GM18907 (cell line): ENCODE measurements around the gene PRKCB.

Experiments
- ATAC-seq: cut with Tn5 transposase; IDR thresholded peaks from one replicate; pipeline ENCODE4 v1.9.1; 2021; ENCODE audit warnings: mild to moderate bottlenecking, moderate library complexity; ENCODE audit not compliant: unreplicated experiment

PRKCB gene

DNA sequence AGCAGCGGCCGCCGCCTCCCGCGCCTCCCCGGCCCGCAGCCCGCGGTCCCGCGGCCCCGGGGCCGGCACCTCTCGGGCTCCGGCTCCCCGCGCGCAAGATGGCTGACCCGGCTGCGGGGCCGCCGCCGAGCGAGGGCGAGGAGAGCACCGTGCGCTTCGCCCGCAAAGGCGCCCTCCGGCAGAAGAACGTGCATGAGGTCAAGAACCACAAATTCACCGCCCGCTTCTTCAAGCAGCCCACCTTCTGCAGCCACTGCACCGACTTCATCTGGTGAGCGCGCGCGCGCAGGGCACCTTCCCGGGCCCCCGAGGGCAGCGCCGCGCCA is 258 bp downstream of the PRKCB start:
- ATAC-seq, result no peak

DNA sequence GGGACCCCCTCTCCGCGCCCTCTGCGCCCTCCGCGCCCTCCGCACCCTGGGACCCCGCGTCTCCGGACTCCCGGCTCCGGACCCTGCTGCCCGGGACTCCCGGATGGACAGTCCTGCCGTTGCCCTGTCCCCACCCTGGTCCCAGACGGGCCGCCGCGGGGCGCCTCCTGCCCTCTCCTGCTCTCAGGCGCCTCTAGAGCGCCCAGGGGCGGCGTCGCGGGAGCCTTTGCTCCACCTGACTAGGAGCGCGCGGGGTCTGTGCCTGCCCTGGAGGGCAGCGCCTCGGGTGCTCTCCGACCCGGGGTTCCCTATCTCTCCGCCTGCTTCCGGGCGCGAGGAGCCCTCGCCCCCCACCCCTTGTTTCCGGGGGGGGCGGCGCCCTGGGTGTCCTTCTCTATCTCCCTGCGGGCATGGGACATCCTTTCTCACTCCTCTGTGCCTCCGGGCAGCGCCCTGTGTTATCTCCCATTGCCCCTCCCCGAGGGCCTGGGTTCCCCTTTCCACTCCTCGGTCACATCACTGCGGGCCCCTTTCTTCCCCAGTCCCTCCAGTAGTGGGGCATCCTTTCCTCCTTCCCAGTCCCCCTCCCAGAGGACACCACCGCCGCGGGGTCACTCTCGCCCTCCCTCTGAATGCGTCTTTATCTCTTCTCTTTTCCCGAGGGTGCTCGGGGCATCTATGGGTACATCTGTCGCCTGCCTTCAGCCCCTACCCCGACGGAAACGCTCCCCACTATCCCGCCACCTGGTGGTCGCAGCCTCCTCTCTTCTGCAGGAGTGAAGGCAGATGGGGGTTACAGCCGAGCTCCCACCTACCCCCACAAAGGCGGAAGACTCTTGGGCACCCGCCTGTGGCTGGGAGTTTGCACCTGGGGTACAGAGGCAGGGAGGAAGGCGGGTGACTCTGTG is 875 bp downstream of the PRKCB start:
- ATAC-seq, result no peak

DNA sequence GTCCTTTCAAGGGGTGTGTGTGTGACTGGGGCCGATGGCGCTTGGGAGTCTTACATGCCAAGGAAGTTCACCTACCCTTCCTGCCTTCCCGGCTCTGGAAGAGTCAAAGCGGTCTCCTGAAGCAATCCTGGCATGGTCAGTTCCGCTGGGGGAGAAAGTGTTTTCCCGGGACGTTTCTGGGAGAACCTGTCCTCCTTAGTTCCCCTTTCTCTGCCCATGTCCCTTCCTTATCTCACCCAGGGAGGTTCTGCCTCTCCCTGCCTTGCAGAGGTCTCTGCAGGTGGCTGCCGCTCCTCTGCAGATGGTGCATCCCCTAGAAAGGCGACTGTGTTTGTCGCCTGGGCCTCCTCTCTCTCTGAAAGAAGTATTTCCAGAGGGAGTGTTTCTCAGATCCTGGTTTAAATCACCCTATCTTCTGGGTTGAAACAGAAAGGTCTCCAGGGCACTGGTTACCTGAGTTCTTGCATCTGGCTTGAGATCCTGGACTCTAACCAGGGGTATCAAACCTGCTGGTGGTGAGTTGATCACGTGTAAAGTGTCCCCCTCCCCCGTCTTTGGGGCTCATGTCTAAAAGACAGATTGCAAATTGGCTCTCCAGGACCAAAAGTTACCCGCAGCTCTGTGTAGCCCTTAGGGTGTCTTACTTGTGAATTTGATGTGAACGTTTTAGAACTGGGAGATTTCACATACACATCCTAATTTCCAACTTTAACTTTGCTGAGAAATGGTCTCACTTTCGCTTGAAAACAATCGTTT is 1.9 kb downstream of the PRKCB start:
- no peak for ATAC-seq

DNA sequence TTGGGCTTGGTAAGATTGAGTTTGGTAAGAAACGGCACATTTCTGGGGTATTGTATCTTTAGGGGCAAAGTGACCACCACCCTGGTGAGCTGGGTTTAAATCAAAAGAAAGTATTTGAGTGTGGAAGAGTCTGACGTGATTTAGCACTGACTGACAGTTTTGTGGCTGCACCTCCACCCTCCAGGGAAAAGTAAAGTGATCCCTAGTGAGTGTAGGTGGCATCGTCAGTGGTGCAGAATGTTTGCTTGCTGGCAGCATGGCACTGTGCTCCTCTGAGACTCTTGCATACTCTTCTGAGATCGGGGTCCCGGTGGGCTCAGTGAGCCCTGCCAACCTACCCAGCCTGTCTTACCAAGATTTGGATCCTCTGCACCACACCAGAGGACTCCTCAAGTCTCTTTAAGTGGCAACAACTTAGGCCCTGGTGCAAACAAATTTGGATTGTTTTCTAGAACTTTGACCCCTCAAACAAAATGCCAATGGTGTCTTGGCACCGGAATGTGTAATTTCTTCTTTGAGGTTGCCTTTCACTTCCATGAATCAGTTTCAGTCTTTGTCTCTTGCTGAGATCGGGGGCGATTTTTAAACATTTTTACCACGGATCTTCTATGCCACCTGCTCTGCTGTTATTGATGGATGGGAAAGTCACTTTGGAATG is 2.8 kb downstream of the PRKCB start:
- ATAC-seq, result no peak

DNA sequence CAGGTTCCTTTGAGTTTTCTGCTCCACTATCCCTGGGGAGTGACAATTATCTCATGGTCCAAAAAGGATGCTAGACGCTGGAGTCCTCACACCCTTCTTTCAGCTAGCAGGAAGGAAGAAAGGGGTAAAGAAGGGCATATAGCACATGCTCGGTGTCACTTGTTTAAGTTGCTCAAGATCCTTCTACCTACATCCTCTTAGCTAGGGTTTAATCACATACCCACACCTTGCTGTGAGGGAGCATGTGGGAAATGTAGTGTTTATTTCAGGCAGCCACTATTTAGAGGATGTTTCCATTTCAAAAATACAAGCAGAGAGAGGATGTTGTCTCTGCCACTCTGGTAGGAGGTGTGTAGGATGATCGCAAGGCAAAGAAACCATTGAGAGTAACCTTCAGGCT is 4.5 kb downstream of the PRKCB start:
- no peak for ATAC-seq

DNA sequence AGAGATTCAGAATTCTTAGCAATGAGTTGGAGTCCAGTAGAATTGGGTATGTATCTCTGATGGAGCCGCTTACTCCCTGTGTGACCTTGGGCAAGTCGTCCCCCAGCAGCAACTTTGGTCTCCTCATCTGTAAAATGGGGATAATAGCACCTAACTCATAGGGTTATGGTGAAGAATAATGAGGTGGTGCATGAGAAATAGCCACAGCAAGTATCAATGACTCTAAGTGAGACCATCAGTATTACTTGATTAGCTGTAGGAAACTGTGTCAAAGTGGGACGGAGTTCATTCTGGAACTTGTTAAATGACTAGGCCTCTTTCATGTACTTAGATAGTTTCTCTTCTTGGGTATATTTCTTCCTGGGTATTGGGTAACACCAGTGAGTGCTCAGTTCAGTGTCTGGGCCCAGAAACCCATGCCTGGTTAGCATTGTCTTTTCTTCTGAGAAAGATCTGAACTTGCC is 6.4 kb downstream of the PRKCB start:
- peak; percentile 68 for ATAC-seq

DNA sequence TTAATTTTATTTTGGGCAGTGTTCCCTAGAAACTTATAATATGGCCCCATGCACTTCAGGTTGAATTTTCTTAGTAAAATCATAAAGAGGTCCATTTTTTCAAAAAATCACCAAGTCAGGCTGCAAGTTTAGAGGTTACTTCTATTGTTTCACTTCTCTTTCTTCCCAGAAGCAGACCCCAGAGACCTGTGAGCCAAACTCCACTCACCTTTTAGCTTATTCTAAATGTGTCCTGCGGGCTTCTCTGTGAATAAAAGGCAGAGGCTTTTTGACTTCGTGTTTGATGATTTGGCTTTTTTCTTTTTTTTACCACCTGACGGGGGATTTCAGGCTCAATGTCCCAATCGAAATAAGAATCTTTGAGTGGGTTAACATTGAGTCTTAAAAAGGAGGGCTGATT is 7.4 kb downstream of the PRKCB start:
- peak; percentile 48 for ATAC-seq

DNA sequence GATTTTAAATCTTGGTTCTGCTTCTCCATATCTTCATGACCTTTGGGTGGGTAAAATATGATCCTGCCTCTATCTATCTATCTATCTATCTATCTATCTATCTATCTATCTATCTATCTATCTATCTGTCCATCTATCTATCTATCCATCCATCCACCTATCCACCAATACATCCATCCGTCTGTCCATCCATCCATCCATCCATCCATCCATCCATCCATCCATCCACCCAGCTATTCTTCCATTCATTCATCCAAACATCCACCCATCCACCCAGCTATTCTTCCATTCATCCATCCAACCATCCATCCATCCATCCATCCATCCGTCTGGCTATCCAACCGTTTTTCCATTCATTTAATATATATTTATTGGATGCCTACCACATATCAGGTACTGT is 11.5 kb downstream of the PRKCB start:
- ATAC-seq, result no peak

DNA sequence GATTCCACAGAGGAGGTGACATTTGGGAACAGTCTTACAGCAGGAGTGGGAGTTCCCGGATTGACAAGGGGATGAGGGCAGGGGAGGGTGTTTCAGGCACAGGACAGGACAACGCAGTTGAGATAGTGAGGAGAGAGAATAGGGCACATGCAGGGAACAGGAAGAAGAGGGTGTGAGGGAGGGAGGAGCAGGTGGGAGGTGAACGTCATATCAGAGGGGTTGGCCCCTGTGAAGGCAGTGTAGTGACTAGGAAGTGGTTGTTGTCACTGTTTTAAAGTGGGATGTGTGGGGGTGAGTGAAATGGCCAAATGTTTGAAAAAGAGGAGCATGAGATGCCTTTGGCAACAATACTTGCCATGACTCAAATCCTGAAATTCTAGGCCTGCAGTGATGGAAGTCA is 12.2 kb downstream of the PRKCB start:
- ATAC-seq, result no peak

DNA sequence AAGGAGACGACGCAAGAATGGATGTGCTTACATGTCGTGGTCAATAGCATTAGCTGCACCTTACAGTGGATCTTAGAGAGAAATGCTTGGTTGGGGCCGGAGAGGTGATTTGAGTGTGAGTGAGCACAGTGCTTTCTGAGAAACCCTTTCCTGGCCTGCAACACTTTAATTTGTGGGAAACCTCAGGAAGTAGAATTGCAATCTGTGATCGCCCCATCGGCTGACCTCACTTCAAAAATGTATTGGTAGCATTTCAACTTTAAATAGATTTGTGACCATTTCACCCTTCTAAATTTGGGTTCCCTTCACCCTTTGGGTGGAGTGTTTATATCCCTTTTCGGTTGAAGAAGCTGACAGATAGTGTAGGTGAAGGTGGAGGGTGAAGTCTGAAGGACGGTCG is 13.2 kb downstream of the PRKCB start:
- no peak for ATAC-seq

DNA sequence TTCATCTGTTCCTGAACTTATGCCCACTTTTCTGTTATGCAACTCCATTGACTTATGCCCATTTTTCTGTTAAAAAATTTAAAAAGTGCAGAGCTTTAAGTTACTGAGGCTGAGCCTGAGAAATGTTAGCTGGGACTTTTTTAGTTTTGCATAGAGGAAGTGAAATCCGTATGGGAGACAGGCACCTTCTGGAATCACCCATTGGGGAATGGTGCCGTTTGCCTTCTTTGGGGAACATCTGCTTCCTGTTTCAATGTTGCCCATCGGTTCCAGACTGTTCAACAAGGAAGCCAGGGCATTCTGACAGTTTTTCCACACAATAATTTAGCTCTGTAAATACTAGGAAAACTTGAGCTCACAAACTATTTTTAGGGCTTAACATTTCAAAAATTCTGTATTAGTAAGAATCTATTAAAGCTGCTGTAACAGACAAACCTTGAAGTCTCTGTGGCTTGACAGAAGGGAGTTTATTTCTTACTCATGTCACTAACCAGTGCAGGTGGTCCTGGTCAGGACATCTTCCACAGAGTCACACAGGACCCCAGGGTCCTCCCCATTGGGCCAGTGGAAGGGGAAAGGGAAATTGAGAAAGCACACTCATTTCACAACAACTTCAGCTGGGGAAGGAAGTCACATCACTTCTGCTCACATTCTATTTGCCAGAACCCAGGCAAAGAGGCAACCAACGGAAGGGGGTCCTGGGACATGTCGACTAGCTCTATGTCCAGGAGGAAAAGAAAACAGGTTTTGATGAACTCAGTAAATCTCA is 17.2 kb downstream of the PRKCB start:
- ATAC-seq, result no peak

DNA sequence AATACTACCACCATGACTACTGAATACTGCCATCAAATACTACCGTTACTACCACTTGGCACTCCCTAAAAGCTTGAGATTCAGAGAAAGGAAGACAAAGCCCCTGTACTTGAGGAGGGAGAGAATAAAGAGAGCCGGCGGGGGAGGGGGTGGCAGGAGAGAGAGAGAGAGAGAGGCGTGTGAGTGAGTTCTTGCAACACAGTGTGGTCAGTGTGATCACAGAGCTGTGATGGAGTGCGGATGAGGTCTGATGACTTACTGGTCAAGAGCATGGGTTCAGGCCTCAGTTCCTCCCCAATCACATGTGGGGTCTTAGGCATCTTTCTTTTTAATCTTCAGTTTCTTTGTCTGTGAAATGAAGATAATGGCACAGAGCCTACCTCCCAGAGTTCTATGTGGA is 19.2 kb downstream of the PRKCB start:
- ATAC-seq, result no peak

DNA sequence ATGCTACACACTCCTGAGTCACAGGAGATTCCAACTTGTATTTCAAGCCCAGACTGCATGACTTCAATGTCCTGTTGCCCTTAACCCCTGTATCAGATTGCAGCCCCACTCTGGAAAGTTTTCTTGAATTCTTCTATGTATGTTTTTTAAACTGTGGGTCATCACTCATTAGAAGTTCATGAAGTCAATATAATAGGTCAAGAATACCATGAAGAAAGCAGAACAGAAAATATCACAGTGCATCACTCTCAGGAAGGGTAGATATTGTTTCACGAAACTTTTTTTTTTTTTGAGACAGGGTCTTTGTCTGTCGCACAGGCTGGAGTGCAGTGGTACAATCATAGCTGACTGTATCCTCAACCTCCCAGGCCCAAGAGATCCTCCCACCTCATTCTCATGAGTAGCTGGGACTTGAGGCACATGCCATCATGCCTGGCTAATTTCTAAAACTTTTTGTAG is 20.5 kb downstream of the PRKCB start:
- ATAC-seq, result no peak

DNA sequence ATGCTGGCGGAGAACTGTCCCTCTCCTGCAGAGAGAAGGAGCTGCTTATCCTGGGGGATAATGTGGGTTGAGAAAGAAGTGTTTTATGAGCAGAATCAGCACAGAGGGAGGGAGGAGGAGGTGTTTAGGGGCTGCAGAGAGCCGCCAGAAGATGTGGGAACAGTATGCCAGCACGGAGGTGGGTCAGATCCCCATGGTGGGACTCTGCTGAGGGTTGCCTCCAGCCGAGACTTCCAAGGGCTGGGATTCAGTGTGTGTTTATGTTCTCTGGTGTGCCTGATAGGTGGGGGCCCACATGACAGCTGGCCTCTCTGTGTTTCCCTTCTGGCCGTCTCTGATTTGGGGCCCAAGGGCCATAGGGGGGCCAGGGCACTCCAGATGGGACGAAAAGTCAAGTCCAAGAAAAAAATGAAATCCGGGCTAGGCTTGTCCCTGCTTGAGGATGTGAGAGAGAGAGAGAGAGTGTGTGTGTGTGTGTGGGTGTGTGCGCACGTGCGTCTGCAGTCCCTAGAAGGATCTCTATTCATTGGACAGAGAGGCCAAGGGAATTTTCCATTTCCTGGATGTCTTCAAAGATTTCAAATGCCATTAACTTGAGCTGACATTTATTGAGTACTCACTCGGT is 21.6 kb downstream of the PRKCB start:
- ATAC-seq, result no peak

DNA sequence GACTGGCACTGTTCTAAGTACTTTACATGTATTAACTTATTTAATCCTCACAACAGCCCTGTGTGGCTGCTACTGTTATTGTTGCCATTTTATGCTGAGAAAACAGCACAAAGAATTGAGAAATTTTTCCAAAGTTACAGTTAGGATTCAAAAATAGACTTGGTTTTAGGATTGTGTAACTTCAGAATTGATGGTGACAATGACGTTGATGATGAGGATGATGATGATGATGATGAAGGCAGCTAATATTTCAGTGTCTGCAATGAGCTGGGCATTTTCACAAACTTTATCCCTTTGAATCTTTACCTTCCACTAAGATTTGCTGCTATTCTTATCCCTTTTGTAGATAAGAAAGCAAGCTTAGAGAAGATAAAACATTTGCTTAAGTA is 22.1 kb downstream of the PRKCB start:
- ATAC-seq, result no peak

DNA sequence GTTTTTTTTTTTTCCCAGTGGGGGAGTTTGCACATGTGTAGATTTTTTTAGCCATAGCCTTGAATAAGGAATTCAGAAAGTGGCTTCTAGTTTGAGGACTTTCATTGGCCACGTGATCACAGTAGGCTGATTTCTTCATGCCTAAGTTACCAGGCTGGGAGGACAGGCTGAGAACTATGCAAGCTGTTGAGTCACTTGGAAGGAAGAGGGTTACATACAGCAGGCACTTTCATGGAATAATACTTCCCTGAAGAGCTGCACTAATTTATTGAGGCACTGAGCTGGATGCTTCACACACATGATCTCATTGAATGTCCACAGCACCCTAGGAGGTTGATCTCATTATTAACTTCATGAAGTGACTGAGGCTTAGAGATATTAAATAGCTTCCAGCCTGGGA is 22.8 kb downstream of the PRKCB start:
- no peak for ATAC-seq

DNA sequence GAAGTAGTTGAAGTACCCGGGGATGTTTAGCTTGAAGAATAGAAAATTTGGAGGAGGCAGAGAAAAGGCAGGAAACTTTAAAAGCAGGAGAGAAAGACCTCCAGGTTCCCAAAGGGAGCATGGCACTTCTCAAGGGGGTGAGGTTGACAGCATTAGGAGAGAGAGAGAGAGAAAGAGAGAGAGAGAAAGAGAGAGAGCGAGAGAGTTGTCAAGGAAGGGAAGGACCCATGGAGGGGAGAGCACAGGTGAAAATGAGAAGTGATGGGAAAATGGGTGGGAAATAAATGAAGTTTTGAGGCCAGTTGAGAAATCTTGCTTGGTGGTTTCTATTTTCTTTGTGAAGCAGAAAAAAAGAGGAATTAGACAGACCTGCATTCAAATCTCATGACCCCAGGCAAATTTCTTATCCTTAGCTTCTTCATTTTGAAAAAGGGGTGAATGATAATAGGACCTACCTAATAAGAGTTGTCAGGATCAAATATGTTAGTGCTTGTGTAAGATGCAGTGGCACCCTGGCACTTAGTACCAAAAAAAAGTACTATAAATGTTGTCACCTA is 24.0 kb downstream of the PRKCB start:
- ATAC-seq, result no peak

DNA sequence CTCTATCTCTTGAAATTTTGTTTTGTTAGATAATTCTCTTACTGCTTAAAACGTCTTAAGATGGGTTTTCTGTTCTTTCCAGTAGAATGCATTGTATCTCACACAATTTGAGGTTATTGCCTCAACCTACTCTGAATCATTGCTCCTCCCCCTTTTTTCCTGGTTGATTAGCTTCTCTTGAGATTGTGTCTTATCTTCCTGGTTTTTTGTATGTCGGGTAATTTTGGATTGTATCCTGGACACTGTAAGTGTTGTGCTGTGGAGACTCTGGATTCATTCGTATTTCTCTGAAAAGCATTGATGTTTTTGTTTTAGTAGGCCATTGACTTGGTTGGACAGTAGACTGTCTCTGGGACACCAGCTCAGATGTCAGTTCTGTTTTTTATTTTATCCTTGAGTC is 26.1 kb downstream of the PRKCB start:
- no peak for ATAC-seq

DNA sequence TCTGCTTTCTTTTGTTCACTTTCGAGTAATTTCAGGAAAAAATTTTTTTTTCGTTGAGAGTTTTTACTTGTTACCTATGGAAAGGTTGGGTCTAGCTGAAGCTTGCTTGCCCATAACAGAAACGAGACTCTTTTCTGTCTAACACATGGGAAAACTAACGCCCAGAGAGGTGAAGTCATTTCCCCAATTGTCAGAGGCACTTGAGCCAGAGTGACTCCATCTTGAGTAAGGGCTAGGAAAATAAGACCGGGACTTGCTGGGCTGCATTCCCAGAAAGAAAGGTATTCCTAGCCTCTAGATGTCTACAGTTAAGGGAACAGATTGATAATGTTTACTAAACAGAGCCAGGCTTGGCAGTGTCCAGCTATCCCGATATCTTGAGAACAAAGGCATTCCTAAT is 26.8 kb downstream of the PRKCB start:
- ATAC-seq, result no peak
